Stimulated activated CD8-positive, alpha-beta memory T cell treated with anti-CD3 and anti-CD28 coated beads, Interleukin-7, amount 100 ng/mL, for 24 hours (primary cell): ENCODE results near the gene ZBTB47.

Experiments used
- DNase-seq: peaks from one replicate; pipeline ENCODE4 v3.0.0-alpha.2; 2020; ENCODE audit warnings: low read depth

ZBTB47 gene

GRCh38 chr3:42665050-42665878 lies 11.8 kb downstream of the ZBTB47 start:
- no peak for DNase-seq

GRCh38 chr3:42666022-42666421 lies 12.5 kb downstream of the ZBTB47 start:
- no peak for DNase-seq

GRCh38 chr3:42666577-42666998 lies 13.1 kb downstream of the ZBTB47 start:
- no peak for DNase-seq

GRCh38 chr3:42667096-42667522 lies 13.6 kb downstream of the ZBTB47 start:
- DNase-seq: no peak

GRCh38 chr3:42667523-42668412 lies 14.3 kb downstream of the ZBTB47 start:
- no peak for DNase-seq

GRCh38 chr3:42668413-42668760 lies 14.9 kb downstream of the ZBTB47 start:
- no peak for DNase-seq

- DNase-seq: no peak
Observed at GRCh38 chr3:42668793-42669217, 15.3 kb downstream of the ZBTB47 start.

- DNase-seq: no peak
Observed at GRCh38 chr3:42670051-42670576, 16.6 kb downstream of the ZBTB47 start.

- no peak for DNase-seq
Observed at GRCh38 chr3:42670670-42671069, 17.2 kb downstream of the ZBTB47 start.

GRCh38 chr3:42672515-42672914 lies 19.0 kb downstream of the ZBTB47 start:
- no peak for DNase-seq

GRCh38 chr3:42673082-42673481 lies 19.6 kb downstream of the ZBTB47 start:
- DNase-seq: no peak

GRCh38 chr3:42674146-42674545 lies 20.6 kb downstream of the ZBTB47 start:
- DNase-seq: no peak

GRCh38 chr3:42675909-42676308 lies 22.4 kb downstream of the ZBTB47 start:
- no peak for DNase-seq

GRCh38 chr3:42678447-42678846 lies 24.9 kb downstream of the ZBTB47 start:
- no peak for DNase-seq

GRCh38 chr3:42680271-42680670 lies 26.8 kb downstream of the ZBTB47 start:
- no peak for DNase-seq

- DNase-seq: no peak
Observed at GRCh38 chr3:42680806-42681205, 27.3 kb downstream of the ZBTB47 start.

- DNase-seq: no peak
Observed at GRCh38 chr3:42681361-42682038, 28.0 kb downstream of the ZBTB47 start.

- DNase-seq: no peak
Observed at GRCh38 chr3:42682301-42683070, 29.0 kb downstream of the ZBTB47 start.

- DNase-seq: no peak
Observed at GRCh38 chr3:42683875-42684598, 30.5 kb downstream of the ZBTB47 start.

- DNase-seq: no peak
Observed at GRCh38 chr3:42684632-42685362, 31.3 kb downstream of the ZBTB47 start.
